ENCODE results near the gene NDEL1. TPM values are rescaled to one million over a fixed set of nuclear protein-coding genes. Genes with fewer than 3 reads are reported as not detected.

Gene NDEL1
- total RNA-seq, 1 experiment from 2014 or later: 40.5 TPM

DNA sequence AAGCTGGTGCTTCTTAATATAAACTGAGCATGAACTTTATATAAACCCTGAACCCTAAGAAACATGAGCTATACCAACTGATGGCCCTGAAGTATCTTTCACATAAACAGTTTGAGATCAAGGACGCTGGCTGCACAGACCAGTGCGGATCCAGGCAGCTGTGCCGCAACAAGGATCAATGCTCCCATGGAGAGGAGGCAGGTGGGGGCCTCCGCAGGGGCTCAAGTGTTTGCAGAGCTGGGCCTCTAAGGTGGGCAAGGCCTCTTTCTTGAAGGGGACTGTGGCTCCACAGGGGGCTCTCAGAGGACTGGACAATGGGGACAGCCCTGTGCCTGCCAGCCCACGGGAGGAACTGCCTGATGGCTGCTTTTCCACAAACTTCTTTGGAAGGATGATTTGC is 46.0 kb downstream of the NDEL1 start:
- CTCF ChIA-PET: no interaction called here
- Mint-ChIP-seq H3K27me3 (ENCODE audit: unreplicated experiment) (no peaks in the 10 kb centered on the region), H3K9me3 (ENCODE audit: low read depth, unreplicated experiment) (no peaks in the 10 kb centered on the region), H3K4me1 (ENCODE audit: low read depth, unreplicated experiment) (no peaks in the 10 kb centered on the region), H3K36me3 (ENCODE audit: insufficient read depth, unreplicated experiment) (peaks cover 21% of the 10 kb centered on the region), H3K27ac (ENCODE audit: unreplicated experiment) (no peak overlapping the region), H3K4me3 (ENCODE audit: low read depth, unreplicated experiment) (no peak overlapping the region)
- TF ChIP-seq, protein P1, sequence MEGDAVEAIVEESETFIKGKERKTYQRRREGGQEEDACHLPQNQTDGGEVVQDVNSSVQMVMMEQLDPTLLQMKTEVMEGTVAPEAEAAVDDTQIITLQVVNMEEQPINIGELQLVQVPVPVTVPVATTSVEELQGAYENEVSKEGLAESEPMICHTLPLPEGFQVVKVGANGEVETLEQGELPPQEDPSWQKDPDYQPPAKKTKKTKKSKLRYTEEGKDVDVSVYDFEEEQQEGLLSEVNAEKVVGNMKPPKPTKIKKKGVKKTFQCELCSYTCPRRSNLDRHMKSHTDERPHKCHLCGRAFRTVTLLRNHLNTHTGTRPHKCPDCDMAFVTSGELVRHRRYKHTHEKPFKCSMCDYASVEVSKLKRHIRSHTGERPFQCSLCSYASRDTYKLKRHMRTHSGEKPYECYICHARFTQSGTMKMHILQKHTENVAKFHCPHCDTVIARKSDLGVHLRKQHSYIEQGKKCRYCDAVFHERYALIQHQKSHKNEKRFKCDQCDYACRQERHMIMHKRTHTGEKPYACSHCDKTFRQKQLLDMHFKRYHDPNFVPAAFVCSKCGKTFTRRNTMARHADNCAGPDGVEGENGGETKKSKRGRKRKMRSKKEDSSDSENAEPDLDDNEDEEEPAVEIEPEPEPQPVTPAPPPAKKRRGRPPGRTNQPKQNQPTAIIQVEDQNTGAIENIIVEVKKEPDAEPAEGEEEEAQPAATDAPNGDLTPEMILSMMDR (IDR thresholded peaks at IDR 0.05; ENCODE audit: unreplicated experiment): no peak
- BruUV-seq (replicated peaks): no TSS peak
- no peak for DNase-seq
- intact Hi-C loops (cut with micrococcal nuclease; ENCODE audit: unreplicated experiment): no loop called here

DNA sequence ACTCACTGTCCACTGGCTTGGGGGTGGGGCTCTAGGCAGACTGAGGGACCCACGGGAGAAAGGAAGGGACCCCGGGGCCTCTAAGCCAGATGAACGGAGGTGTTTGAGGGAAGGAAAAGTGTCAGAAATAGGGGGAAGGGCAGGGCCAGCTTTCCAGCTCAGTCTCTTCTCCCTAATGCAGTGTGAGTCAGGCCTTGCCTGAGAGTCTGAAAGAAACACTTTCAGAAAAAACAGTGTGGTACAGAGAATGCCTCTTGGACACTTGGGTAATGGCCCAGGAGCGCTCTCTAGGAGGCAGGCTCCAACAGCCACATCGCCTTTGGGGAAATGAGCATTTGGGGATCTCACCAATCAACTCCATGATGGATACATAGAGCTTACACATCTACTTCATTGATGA is 46.9 kb downstream of the NDEL1 start:
- Mint-ChIP-seq H3K36me3 (ENCODE audit: insufficient read depth, unreplicated experiment) (peaks cover 26% of the 10 kb centered on the region), H3K27ac (ENCODE audit: unreplicated experiment) (no peak overlapping the region), H3K27me3 (ENCODE audit: unreplicated experiment) (no peaks in the 10 kb centered on the region), H3K4me3 (ENCODE audit: low read depth, unreplicated experiment) (no peak overlapping the region), H3K9me3 (ENCODE audit: low read depth, unreplicated experiment) (no peaks in the 10 kb centered on the region), H3K4me1 (ENCODE audit: low read depth, unreplicated experiment) (no peaks in the 10 kb centered on the region)
- CTCF ChIA-PET: no interaction called here
- TF ChIP-seq, protein P1 (IDR thresholded peaks at IDR 0.05; ENCODE audit: unreplicated experiment): no peak
- no peak for DNase-seq
- intact Hi-C loops (cut with micrococcal nuclease; ENCODE audit: unreplicated experiment): no loop called here
- no TSS peak for BruUV-seq (replicated peaks)

DNA sequence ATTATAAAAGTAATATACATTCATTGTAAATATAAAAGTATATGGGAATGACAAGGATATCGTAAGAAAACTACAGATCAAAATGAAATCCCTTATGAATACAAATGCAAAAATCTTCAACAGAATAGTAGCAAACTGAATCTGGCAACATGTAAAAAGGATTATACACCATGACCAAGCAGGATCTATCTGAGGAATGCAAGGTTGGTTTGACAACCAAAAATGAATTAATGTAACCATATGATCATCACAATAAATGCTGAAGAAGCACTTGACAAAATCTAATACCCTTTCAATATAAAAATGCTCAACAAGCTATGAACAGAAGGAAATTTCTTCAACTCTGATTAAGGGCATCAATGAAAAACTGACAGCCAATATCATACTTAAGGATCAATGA is 48.8 kb downstream of the NDEL1 start:
- Mint-ChIP-seq H3K9me3 (ENCODE audit: low read depth, unreplicated experiment) (no peaks in the 10 kb centered on the region), H3K27me3 (ENCODE audit: unreplicated experiment) (no peaks in the 10 kb centered on the region), H3K4me3 (ENCODE audit: low read depth, unreplicated experiment) (no peak overlapping the region), H3K4me1 (ENCODE audit: low read depth, unreplicated experiment) (no peaks in the 10 kb centered on the region), H3K27ac (ENCODE audit: unreplicated experiment) (no peak overlapping the region), H3K36me3 (ENCODE audit: insufficient read depth, unreplicated experiment) (peaks cover 21% of the 10 kb centered on the region)
- intact Hi-C loops (cut with micrococcal nuclease; ENCODE audit: unreplicated experiment): no loop called here
- no peak for DNase-seq
- CTCF ChIA-PET: no interaction called here
- TF ChIP-seq, protein P1 (IDR thresholded peaks at IDR 0.05; ENCODE audit: unreplicated experiment): no peak
- no TSS peak for BruUV-seq (replicated peaks)

DNA sequence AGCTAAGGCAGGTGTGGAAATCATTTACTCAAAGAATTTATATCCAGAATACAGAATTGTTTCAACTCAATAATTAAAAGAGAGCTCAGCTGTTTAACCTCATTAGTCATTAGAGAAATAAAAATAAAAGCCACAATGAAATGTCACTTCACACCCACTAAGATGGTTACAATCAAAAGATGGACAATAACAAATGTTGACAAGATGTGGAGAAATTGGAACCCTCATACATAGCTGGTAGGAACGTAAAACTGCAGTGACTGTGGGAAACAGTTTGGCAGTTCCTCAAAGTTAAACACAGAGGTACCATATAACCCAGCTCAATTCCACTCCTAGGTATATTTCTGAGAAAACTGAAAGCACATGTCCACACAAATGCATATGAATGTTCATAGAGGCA is 49.8 kb downstream of the NDEL1 start:
- intact Hi-C loops (cut with micrococcal nuclease; ENCODE audit: unreplicated experiment): no loop called here
- H3K4me3 Mint-ChIP-seq (ENCODE audit: low read depth, unreplicated experiment): no peak overlapping the region
- peaks cover 20% of the 10 kb centered on the region for H3K36me3 Mint-ChIP-seq (ENCODE audit: insufficient read depth, unreplicated experiment)
- TF ChIP-seq, protein P1 (IDR thresholded peaks at IDR 0.05; ENCODE audit: unreplicated experiment): no peak
- no peak overlapping the region for H3K27ac Mint-ChIP-seq (ENCODE audit: unreplicated experiment)
- H3K9me3 Mint-ChIP-seq (ENCODE audit: low read depth, unreplicated experiment): no peaks in the 10 kb centered on the region
- BruUV-seq (replicated peaks): no TSS peak
- CTCF ChIA-PET: no interaction called here
- H3K4me1 Mint-ChIP-seq (ENCODE audit: low read depth, unreplicated experiment): no peaks in the 10 kb centered on the region
- no peaks in the 10 kb centered on the region for H3K27me3 Mint-ChIP-seq (ENCODE audit: unreplicated experiment)
- DNase-seq: no peak
